KG1 (cell line): ENCODE results near the gene SLC6A19.

Experiments
- DNase-seq: peaks from one replicate; lab custom pipeline; 2025; lab: John Stamatoyannopoulos, UW

The SLC6A19 gene

DNA sequence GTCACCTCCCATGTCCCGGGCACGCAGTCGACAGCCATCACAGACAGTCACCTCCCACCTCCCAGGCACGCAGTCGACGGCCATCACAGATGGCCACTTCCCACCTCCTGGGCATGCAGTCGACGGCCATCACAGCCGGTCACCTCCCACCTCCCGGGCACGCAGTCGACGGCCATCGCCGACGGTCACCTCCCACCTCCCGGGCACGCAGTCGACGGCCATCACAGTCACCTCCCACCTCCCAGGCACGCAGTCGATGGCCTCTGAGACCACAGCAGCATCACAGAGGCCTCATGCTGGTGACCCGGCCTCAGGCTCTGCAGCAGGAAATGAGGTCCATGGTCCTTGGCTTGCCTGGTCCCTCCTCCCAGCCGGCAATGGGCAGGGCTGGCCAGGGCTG, 5.5 kb upstream of the SLC6A19 start:
- no peak for DNase-seq

GRCh38 chr5:1196562-1196961, 4.8 kb upstream of the SLC6A19 start:
- no peak for DNase-seq

DNA sequence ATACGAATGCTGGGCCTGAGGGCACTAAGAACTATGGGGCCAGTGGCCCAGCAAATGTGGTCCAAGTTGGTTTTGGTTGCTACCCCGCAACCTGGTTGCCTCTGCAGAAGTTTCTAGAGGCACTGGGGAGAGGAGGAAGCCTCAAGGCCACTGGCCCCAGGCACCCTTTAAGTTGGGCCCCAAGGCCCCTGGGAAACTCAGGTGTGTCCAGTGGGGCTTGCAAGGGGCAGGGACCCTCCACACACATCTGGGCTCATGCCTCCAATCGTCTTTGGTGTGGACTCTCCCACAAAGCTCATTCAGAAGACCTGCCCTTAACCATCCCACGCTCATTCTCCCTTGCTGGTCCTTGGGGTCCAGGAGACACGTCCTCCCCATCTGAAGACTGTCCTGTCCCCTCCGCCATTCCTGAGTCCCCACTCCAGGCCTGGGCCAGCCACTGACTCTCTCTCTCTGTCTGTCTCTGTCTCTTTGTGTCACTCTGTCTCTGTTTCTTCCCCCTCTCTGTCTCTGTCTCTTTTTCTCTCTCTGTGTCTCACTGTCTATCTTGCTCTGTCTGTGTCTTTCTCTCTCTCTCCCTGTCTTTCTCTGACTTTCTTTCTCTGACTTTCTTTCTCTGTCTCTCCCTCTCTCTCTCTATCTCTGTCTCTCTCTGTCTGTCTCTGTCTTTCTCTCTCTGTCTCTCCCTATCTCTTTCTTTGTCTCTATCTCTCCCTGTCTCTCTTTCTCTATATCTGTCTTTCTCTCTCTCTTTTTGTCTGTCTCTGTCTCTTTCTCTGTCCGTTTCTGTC, 3.3 kb upstream of the SLC6A19 start:
- DNase-seq: no peak

DNA sequence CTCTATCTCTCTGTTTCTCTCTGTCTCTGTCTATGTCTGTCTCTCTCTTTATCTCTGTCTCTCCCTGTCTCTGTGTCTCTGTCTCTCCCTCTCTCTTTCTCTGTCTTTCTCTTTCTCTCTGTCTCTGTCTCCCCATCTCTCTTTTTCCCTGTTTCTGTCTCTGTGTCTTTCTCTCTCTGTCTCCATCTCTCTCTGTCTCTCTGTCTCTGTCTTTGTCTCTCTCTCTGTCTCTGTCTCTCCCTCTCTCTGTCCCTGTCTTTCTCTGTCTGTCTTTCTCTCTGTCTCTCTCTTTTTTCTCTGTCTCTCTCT, 2.1 kb upstream of the SLC6A19 start:
- DNase-seq: no peak

GRCh38 chr5:1199649-1200494, 1.5 kb upstream of the SLC6A19 start:
- no peak for DNase-seq

GRCh38 chr5:1200495-1201326, 684 bp upstream of the SLC6A19 start:
- no peak for DNase-seq

- no peak for DNase-seq
Observed at GRCh38 chr5:1202026-1202797, 817 bp downstream of the SLC6A19 start.

GRCh38 chr5:1202798-1203185, 1.4 kb downstream of the SLC6A19 start:
- no peak for DNase-seq

- DNase-seq: no peak
Observed at GRCh38 chr5:1203311-1203967, 2.0 kb downstream of the SLC6A19 start.

- no peak for DNase-seq
Observed at GRCh38 chr5:1203968-1204692, 2.7 kb downstream of the SLC6A19 start.

- DNase-seq: no peak
Observed at GRCh38 chr5:1204693-1205242, 3.4 kb downstream of the SLC6A19 start.

DNA sequence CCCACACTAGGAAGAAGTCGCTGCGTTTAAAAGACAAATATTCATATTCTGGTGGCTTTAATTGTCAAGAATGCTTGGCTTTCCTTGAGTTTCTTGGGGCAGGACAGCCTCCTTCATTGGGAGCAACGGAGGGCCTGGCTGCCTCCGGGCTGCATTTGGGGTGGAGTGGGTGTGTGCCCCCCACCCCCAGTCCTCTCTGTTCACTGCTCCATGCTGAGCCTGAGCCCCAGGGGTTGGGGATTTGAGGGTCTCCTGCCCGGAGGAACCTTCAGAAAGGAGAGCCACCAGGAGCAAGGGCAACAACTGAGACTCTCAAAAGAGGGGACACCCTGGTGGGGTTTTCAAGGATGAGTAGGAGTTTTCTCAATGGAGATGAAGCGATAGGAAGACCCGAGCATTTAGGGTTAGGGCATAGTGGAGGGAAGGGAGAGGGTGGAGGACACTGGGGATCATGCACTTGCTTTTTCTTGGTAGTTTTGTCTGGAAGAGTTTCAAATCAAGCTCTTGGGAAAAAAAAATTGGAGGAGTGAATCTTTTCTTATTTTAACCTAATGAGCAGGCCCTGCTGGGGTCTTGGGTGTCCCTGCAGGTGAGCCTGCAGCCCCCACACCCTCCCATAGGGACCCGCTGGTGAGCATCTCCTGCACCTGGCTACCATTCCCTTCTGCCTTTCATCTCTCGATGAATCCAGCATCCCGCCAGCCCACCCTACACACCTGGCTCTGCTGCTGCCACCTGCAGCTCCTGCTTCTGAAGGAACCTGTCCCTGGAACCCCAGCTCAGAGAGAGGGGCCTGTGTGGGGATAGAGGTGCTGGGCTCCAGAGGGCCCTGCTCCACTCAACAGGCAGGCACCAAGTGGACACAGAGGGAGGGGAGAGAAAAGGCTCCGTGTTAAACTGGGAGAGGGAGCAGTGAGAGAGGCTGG, 4.1 kb downstream of the SLC6A19 start:
- DNase-seq: no peak

GRCh38 chr5:1206521-1207412, 5.4 kb downstream of the SLC6A19 start:
- no peak for DNase-seq

DNA sequence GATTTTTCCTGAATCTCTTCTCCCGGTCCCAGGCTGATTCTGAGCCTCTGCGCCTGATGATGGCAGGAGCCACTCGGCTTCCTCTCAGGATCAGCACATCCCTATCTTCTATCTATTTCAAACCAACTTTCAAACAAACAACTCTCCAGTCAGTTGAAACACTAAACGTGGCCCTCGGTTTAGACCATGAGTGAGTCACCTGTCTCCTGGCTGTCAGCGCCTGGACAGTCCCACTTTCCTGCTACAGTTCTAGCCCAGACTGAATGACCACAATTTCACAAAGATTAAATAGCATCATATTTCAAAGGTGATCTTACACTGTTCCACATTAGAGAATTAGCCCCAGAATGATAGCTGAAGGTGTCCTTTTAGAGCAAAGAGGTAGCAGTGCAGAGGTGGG, 6.2 kb downstream of the SLC6A19 start:
- DNase-seq: no peak

DNA sequence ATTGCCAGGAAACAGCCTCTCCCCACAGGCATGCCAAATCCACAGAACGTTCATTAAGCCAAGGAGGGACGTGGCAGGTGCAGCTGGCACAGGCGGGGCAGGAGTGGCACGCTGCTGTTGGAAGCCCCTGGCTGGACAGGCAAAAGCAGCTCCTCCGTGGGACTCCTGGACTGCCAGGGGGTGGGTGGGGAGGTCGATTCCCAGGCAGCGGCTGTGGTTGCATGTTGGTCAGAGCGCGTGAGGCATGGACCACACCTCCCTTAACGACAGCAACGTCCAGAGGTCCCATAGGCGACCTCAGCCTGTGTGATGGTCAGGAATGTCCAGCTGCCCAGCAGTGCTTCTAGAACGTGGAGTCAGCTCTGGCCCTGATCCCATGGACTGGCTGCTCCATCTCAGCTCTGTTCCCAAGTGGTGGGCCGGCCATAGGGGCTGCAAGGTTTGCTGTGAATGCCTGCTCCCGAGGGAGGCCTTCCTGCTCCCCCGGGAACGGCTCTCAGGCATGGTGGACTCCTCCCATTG, 6.9 kb downstream of the SLC6A19 start:
- DNase-seq: no peak

DNA sequence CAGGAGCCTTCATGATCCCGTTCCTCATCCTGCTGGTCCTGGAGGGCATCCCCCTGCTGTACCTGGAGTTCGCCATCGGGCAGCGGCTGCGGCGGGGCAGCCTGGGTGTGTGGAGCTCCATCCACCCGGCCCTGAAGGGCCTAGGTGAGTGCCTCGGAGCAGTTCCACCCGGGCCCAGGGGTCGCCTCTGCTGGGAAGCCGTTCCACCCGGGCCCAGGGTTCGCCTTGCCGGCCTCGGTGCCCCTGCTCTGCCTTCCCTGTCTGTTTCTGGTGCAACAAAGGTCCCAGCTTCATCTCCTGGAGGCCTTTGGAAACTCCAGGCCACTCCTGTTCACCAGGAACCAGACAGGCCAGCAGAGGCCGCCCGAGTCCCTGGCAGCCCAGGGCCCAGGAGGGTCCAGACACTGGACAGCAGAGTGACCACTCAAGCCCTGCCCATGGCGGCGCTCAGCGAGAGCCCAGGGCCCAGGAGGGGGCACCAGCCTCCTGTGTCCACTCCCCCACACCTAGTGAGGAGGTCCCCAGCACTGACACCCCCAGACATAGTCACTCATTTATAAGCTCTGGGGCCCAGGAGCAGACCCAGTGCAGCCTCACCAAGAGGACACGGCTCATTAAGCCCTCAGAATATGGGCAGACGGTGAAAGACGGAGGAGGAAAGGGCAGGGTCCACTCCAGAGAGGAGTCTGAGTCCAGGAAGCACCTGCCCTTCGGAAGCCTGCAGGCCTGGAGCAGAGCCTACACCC, 7.5 kb downstream of the SLC6A19 start:
- DNase-seq: no peak

- DNase-seq: no peak
Observed at GRCh38 chr5:1209489-1209852, 8.1 kb downstream of the SLC6A19 start.
